Cardiac fibroblast (primary cell): ENCODE results near the gene SLC10A4.

Experiments
- DNase-seq, 2 donors: peaks; one replicate each; pipeline versions ENCODE4 v3.0.0 to v3.0.0-alpha.2; 2010; ENCODE audit warnings: low read depth in 2 of 2
- H3K4me3 ChIP-seq, 2 donors: replicated peaks in 1 of 2; 1 replicate in 1 of 2; 2 replicates in 1 of 2; pipeline ENCODE4 v1.5.1; 2011; ENCODE audit warnings: low read depth in 2 of 2, low read length in 2 of 2, mild to moderate bottlenecking in 2 of 2, moderate library complexity in 1 of 2
- CTCF ChIP-seq: IDR thresholded peaks from one replicate; pipeline ENCODE4 v1.5.1; 2011; ENCODE audit warnings: low read depth, mild to moderate bottlenecking, low read length, inconsistent platforms

Gene SLC10A4

GRCh38 chr4:48470137-48470536 is 13.0 kb upstream of the SLC10A4 start:
- no peak for DNase-seq
- TF ChIP-seq CTCF, result no peak
- no peak overlapping the region for H3K4me3 ChIP-seq

GRCh38 chr4:48470570-48470969 is 12.6 kb upstream of the SLC10A4 start:
- H3K4me3 ChIP-seq, result no peak overlapping the region
- TF ChIP-seq CTCF, result no peak
- DNase-seq, result no peak

GRCh38 chr4:48472794-48473193 is 10.3 kb upstream of the SLC10A4 start:
- no peak for TF ChIP-seq CTCF
- H3K4me3 ChIP-seq, result no peak overlapping the region
- no peak for DNase-seq

- DNase-seq, result no peak
- no peak for TF ChIP-seq CTCF
- no peak overlapping the region for H3K4me3 ChIP-seq
Measured at GRCh38 chr4:48475770-48476169, 7.4 kb upstream of the SLC10A4 start.

GRCh38 chr4:48478273-48478672 is 4.9 kb upstream of the SLC10A4 start:
- no peak for TF ChIP-seq CTCF
- H3K4me3 ChIP-seq, result no peak overlapping the region
- no peak for DNase-seq

- DNase-seq, result no peak
- H3K4me3 ChIP-seq, result no peak overlapping the region
- no peak for TF ChIP-seq CTCF
Measured at GRCh38 chr4:48481581-48481980, 1.6 kb upstream of the SLC10A4 start.

GRCh38 chr4:48483777-48484493 is 792 bp downstream of the SLC10A4 start:
- no peak for DNase-seq
- no peak overlapping the region for H3K4me3 ChIP-seq
- no peak for TF ChIP-seq CTCF
